NCI-H446 treated with DMSO at 0.1 percent for 48 hours (cell line): ENCODE results near the gene SPATA31E1.
"Not testable (repeated sequence)": the region's sequence is repeated elsewhere in the genome, so short reads cannot be mapped to it uniquely, and the experiment has no call there.

Source experiments
- DNase-seq: peaks from one replicate; lab custom pipeline; 2025; lab: John Stamatoyannopoulos, UW

The SPATA31E1 gene

DNA sequence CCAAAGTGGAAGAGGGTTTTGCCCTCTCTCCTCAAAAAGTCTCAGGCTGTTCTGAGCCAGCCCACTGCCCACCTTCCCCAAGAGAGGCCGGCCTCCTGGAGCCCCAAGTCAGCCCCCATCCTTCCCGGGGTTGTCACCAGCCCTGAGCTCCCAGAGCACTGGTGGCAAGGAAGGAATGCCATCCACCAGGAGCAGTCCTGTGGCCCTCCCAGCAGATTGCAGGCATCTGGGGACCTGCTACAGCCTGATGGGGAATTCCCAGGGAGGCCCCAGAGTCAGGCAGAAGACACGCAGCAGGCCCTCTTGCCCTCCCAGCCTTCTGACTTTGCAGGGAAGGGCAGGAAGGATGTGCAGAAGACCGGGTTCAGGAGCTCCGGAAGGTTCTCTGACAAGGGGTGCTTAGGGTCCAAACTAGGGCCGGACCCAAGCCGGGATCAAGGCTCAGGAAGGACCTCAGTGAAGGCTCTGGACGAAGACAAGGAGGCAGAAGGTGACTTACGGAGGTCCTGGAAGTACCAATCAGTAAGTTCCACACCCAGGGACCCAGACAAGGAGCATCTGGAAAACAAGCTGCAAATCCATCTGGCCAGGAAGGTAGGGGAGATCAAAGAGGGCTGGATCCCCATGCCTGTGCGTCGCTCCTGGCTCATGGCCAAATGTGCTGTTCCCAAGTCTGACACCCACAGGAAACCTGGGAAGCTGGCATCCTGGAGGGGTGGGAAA is 3.7 kb downstream of the SPATA31E1 start:
- DNase-seq = no peak

DNA sequence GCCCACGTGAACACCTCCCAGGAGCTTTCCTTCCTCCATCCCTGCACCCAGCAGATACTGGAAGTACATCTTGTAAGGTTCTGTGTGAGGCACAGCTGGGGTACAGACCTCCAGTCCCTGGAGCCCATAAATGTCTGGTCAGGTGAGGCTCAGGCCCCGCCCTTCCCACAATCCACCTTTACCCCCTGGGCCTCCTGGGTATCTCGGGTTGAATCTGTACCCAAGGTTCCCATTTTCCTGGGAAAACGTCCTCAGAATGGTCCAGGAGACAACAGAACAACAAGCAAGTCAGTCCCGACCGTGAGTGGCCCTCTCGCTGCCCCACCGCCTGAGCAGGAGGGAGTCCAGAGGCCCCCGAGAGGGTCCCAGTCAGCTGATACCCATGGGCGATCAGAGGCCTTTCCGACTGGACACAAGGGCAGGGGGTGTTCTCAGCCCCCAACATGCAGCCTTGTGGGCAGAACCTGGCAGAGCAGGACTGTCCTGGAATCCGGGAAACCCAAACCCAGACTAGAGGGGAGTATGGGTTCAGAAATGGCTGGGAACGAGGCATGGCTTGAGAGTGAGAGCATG is 4.3 kb downstream of the SPATA31E1 start:
- DNase-seq = no peak

DNA sequence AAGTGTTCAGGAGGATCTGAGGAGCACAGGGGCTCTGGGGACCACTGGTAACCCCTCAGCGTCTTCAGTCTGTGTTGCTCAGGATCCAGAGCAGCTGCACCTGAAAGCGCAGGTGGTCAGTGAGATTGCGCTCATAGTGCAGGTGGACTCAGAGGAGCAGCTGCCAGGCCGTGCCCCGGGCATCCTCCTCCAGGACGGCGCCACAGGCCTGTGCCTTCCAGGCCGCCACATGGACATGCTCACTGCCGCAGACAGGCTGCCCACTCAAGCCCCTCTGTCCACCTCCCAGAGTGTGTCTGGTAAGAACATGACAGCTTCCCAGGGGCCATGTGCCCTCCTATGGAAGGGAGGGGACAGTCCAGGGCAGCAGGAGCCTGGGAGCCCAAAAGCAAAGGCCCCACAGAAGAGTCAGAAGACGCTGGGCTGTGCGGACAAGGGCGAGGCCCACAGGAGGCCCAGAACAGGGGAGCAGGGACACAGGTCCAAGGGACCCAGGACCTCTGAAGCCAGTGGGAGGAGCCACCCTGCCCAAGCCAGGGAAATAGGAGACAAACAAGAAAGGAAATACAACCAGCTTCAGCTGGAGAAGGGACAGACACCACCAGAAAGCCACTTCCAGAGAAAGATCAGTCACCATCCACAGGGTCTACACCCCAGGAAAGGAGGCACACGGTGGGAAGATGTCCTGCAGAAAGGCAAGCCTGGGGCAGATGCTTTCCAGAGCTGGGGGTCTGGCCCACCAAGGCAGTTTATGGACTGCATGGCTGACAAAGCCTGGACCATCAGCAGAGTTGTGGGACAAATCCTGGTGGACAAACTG is 5.2 kb downstream of the SPATA31E1 start:
- DNase-seq = no peak

DNA sequence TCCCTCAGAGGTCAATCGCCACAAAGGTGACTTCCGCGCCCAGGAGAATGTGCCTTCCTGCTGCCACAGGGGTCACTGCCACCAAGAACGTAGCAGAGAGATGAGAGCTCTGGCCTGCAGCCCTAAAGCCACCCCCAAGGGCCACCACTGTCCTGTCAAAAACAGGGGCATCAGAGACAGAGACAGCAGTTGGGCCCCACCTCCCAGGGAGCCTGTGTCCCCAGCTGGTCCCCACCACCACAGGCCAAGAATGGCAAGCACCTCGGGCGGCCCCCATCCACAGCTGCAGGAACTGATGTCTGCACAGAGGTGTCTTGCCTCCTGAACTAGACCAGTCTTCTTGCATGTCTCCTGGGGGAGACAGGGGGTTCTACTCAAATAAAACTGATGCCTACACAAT is 5.8 kb downstream of the SPATA31E1 start:
- no peak for DNase-seq

DNA sequence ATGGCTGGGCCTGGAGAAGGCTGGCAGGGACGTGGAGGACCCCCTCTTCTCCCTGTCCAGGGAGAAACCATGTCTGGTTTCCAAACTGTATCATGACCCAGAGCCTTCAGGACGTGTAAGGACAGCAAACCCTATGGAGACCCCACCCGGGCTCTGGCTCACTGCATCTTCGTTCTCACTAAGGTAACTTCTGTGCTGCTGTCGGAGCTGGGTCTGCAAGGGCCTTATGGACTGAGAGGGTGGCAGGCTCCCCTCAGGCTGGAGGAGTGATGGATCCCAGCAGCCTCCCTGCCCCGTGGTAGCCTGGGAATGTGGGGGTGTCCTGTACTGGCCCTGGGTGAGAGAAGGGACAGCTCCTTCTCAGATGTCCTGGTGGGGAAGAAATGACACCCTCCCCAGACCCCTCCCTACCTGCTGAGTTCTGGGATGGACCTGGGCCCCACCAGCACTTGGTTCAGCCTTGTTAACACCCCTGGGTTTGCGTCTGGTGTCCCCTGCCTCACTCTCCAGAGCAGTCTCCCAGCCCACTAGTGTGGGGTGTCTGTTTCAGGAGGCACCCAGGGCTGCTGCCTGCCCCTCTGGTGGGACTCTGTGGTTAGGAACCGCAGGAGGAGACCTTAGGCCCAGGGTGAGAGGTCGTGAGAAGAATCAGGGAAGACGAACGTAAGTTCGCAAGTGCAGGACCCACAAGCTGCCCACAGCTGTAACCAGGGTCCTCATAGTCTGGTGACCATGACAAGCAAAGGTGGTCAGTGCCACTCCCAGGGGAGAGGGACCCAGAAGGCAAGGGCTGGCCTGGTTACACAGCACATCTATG is 6.6 kb downstream of the SPATA31E1 start:
- no peak for DNase-seq

DNA sequence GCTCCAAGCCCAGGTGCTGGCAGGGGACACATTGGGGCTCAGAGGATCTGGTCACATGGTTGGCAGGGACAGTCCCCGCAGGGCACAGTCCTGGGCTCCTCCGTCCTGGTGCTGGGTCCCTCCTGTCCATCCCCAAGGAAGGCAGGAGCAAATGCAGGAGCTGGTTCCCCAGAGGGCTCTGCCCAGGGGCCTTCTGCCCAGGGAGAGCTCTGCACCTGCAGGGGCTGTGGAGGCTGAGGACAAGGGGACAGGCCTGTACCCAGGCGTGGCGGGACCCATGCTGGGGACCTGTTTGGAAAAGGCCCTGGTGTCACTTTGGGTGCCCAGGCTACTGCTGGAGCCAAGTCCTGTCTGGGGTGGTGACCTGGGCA is 7.2 kb downstream of the SPATA31E1 start:
- no peak for DNase-seq

DNA sequence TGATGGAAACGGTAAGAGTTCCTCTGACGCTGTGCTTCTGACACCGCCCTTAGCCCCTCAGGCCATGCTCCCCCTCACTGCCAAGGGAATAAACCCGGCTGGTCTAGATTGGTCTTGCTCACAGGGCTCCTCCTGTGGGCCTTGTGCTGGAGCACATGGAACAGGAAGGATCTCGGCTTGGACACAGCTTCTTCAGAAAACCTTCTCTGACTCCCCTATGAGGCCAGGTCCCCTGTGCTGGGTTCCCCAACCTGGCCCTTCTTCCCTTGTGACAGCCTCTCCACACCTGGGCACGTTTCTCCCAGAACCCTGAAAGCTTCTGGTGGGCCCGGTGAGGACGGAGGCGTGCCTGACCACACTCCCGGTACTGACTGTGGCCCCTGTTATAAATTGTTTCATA is 8.2 kb downstream of the SPATA31E1 start:
- DNase-seq = no peak

DNA sequence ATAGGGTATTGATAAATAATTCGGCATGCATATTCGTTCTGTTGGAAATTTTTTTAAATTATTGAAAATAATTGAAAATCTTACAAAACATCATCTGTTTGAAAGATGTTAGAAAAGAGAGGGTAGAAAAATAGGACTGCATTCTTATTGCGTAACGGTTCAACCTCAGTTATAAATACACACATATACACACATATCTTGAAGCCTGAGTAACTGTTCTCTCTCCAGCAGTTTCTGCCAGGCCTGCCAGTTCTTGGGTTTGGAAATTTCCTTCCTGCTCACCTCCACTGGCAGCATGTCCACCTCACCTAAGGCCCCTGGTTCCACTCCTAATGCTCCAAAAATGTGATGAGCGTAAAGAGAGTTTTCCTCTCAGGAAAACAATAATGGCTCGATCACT is 9.1 kb downstream of the SPATA31E1 start:
- no peak for DNase-seq

DNA sequence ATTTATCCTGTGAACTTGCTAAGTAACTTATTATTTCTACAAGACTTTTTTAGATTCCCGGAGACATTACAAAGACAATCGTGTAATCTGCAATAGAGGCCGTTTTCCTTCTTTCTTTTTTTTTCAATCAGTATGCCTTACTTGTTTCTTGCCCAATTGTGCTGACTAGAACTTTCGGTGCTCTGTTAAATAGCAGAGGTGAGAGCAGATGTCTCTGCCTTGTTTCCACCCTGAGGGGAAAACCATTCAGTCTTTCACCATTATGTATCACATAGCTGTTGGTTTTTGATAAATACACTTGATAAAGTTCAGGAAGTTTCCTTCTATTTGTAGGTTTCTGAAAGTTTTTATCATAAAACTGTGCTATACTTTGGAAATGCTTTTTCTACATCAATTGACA is 10.3 kb downstream of the SPATA31E1 start:
- no peak for DNase-seq

DNA sequence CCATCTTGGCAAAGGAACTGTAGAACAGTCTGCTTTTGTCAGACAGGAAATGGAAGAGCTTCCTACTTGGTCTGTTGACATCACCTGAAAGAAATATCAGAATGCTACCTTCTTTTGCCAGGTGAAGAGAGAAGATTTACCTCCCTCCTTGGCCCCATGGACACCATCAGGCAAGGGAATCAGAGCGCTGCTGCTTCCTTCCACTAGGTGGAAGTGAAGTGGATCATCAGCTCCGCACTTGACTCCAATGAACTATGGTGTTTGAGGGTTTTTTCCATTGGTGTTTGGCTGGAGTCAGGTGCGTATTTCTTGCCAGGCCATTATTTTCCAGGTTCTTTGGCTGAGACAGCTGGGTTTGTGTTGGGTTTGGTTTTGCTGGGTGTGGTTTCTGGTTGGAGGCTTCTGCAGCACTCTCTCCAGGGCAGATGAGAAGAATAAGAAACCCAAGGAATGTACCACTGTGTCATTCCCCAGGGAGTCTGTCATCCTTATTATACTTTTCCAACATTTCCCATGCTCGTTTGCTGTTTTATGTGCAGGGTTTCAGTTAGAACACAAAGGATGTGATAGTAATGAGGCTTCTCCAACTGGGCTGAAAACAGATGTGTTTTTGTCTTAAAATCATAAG is 12.4 kb downstream of the SPATA31E1 start:
- no peak for DNase-seq

DNA sequence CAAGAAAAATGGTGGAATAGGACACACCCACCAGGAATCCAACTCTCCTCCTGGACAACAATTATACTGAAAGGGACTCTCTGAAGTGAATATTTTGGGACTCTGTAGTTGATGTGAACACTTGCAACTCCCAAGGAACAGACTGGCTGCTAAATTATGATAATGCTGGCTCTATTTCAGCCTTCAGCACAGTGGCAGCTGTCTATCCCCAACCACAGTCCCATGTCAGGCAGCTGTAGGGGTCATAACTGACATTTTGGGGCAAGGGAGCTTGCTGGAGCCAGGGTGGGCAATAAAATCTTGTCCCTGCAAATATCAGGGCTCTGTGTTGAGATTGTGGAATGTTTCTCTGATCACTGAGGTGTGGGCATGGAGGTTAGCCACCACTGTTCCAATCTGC is 14.2 kb downstream of the SPATA31E1 start:
- no peak for DNase-seq

DNA sequence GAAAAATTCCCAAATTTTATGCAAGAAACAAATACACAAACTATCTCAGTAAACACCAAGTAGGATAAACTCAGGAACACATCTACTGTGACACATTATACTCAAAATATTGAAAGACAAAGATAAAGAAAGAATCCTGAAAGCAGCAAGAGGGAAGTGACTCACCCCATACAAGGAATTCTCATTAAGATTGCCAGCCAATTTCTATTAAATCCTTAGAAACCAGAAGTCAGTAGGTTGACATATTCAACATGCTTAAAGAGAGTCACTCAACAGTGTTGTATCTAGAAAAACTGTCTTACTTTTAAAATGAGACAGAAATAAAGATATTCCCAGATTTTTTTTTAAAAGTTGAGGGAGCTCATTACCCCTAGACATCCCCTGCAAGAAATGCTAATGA is 15.5 kb downstream of the SPATA31E1 start:
- DNase-seq = no peak

DNA sequence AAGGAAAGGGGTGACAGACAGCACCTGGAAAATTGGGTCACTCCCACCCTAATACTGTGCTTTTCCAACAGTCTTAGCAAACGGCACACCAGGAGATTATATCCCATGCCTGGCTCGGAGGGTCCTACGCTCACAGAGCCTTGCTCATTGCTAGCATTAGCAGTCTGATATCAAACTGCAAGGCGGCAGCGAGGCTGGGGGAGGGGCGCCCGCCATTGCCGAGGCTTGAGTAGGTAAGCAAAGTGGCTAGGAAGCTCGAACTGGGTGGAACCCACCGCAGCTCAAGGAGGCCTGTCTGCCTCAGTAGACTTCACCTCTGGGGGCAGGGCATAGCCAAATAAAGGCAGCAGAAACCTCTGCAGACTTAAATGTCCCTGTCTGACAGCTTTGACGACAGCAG is 19.7 kb downstream of the SPATA31E1 start:
- not testable (repeated sequence) for DNase-seq

DNA sequence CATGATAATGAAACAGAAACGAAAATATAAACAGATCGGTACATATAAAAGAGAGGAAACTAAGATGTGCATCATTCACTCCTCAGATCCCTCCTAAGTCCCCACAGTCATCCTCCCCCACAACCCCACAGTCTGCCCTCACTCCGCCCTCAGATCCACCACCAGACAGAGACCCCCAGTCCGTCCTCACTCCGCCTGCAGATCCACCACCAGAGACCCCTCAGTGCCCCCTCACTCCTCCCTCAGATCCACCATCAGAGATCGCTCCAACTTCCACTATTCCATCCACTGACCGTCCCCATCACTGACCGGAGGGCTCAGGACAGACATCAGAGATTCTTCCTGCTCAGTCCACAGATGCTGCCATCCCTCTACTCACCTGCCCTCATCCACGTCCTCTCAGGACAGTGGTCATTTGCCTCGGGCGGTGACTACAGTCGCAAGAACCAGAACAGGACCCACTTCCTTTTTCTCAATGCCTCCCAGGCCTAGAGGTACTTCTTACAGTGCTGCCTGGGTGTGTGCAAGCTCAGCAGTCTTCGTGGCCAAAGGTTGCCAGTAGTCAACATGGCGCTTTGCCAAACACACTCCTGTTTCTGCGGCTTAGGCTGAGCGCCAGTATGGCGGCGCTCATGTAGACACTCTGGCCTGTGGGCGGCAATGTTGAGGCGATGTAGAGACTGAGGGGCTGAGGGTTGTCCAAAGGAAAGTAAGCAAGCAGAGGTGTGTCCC is 26.8 kb downstream of the SPATA31E1 start:
- DNase-seq = no peak

DNA sequence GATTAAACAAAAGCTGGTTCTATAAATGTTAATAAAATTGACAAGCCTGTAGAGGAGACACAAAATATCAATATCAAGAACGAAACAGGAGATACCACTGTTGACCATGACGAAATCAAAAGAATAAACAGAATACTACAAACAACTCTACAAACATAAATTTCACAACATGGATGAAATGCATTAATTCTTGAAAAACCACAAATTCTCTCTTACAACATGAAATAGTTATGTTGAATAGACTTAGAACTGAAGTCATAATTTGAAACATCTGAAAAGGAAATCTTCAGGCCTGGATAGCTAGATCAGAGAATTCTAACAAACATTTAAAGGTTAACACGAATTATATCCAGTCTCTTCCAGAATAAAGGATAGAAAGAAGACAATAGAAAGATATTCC is 28.1 kb downstream of the SPATA31E1 start:
- DNase-seq = no peak

DNA sequence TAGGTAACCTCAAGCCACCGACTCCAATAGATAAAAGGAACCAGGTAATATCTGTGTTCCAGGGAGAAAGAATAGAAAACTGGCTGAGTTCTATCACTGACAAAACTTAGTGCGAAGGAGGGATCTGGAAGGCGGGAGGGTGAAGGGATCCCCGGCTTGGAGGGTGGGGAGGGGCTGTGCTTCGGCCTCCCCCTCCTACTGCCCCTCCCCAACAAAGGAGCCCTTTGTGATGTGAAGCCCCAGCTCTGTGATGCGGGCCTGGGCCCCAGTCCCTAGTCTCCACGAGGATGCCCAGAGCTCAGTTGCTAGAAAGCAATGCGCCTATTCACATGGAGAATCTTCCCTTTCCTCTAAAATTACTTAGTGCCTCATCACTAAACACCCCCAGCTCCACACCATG is 35.0 kb downstream of the SPATA31E1 start, which contains the start of gene SPATA31C1:
Gene SPATA31C1, plus strand, starts transcription at position 301 of the 400 bp plus-strand sequence.
- not testable (repeated sequence) for DNase-seq

DNA sequence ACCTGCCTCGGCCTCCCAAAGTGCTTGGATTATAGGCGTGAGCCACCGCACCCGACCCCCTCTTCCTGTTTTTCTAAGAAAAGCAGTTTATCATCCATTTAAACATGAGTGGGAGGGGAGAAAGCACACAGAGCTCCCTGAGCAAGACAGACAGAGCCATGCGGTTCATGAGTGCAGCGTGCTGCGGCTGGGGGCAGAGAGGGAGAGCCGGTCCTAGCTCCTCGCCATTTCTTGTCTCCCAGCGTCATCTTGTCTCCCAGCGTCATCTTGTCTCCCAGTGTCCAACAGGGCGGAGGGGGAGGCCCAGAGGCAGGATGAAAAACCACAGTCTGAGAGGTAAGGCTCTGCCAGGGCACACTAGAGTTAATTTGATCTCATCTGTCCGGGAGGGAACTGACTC is 36.3 kb downstream of the SPATA31E1 start:
- DNase-seq = not testable (repeated sequence)

DNA sequence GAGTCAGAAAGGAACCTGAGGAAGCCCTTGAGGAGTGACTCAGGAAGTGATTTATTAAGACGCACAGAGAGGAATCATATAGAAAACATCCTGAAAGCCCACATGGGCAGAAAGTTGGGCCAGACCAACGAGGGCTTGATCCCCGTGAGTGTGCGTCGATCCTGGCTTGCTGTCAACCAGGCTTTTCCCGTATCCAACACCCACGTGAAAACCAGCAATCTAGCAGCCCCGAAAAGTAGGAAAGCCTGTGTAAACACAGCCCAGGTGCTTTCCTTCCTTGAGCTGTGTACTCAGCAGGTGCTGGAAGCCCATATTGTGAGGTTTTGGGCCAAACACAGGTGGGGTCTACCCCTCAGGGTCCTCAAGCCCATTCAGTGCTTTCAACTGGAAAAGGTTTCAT is 38.9 kb downstream of the SPATA31E1 start:
- DNase-seq = not testable (repeated sequence)

DNA sequence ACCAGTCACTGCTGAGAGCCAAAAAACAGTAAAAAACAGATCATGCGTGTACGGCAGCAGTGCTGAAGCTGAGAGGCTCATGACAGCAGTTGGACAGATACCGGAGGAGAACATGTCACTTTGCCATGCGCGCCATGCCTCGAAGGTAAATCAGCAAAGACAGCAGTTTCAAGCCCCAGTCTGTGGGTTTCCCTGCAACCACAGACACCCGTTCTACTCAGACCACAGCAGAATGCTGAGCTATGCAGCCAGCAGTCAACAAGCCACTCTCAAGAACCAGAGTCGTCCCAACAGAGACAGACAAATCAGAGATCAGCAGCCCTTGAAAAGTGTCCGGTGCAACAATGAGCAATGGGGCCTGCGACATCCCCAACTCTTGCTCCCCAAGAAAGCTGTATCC is 40.3 kb downstream of the SPATA31E1 start:
- not testable (repeated sequence) for DNase-seq

DNA sequence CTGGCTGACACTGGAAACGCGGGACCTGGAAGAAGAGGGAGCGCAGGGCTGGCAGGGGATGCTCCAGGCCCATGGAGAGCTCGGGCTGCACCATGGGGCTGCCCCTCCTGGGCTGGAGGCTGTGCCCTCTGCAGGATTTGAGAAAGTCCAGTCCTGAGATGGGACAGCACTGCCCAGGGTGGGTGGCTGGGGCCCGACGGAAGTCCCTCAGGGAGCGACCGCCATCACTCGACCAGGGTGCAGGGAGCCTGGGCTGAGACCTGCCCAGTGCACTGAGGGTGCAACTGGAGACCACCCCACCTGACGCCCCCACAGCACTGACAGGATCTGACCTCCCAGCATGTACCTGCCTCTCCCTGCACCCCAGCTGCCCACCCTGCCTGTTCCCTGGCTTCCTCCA is 42.2 kb downstream of the SPATA31E1 start:
- DNase-seq = not testable (repeated sequence)

DNA sequence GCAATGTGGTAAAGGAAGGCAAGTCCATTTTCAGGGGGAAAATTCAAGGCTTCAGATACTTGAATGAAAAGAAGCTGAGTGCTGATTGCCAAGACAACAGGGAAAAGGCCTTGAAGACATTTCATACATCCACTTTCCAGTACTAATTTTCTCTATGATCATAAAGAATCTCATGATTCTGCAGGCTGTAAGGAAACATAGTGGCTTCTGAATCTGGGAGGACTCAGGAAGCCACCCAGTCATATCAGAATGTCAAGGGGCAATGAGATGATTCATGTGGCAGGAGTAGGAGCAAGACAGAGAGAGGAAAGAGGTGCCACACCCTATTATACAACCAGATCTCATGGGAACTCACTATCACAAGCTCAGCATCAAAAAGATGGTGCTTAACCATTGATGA is 46.5 kb downstream of the SPATA31E1 start:
- DNase-seq = not testable (repeated sequence)
